Measurements from ENCODE around the gene LRMDA.
A peak's percentile ranks its signal among the peaks of the same experiment; 100 is the strongest.

The LRMDA gene

GRCh38 chr10:76291175-76291574 lies 859.8 kb downstream of the LRMDA start:
- Mint-ChIP-seq H3K4me1 (ENCODE audit: low read depth) (no peaks in the 10 kb centered on the region), H3K27me3 (no peaks in the 10 kb centered on the region), H3K4me3 (no peak overlapping the region), H3K9me3 (no peaks in the 10 kb centered on the region), H3K27ac (no peak overlapping the region), H3K36me3 (ENCODE audit: low read depth) (no peaks in the 10 kb centered on the region)
- intact Hi-C loops (cut with micrococcal nuclease): no loop called here

GRCh38 chr10:76291885-76292284 lies 860.5 kb downstream of the LRMDA start:
- H3K4me3 Mint-ChIP-seq: no peak overlapping the region
- no peaks in the 10 kb centered on the region for H3K9me3 Mint-ChIP-seq
- intact Hi-C loops (cut with micrococcal nuclease): no loop called here
- no peaks in the 10 kb centered on the region for H3K36me3 Mint-ChIP-seq (ENCODE audit: low read depth)
- no peaks in the 10 kb centered on the region for H3K27me3 Mint-ChIP-seq
- no peaks in the 10 kb centered on the region for H3K4me1 Mint-ChIP-seq (ENCODE audit: low read depth)
- no peak overlapping the region for H3K27ac Mint-ChIP-seq

- Mint-ChIP-seq H3K27ac (no peak overlapping the region), H3K4me3 (no peak overlapping the region), H3K27me3 (no peaks in the 10 kb centered on the region), H3K4me1 (ENCODE audit: low read depth) (no peaks in the 10 kb centered on the region), H3K9me3 (no peaks in the 10 kb centered on the region), H3K36me3 (ENCODE audit: low read depth) (no peaks in the 10 kb centered on the region)
- intact Hi-C loops (cut with micrococcal nuclease): no loop called here
Observed at GRCh38 chr10:76296957-76297356, 865.5 kb downstream of the LRMDA start.

- Mint-ChIP-seq H3K9me3 (no peaks in the 10 kb centered on the region), H3K36me3 (ENCODE audit: low read depth) (no peaks in the 10 kb centered on the region), H3K4me3 (no peak overlapping the region), H3K27me3 (no peaks in the 10 kb centered on the region), H3K4me1 (ENCODE audit: low read depth) (no peaks in the 10 kb centered on the region), H3K27ac (no peak overlapping the region)
- intact Hi-C loops (cut with micrococcal nuclease): no loop called here
Observed at GRCh38 chr10:76297358-76297757, 865.9 kb downstream of the LRMDA start.

- intact Hi-C loops (cut with micrococcal nuclease): no loop called here
- no peaks in the 10 kb centered on the region for H3K36me3 Mint-ChIP-seq (ENCODE audit: low read depth)
- H3K9me3 Mint-ChIP-seq: no peaks in the 10 kb centered on the region
- H3K4me3 Mint-ChIP-seq: no peak overlapping the region
- peaks cover 1% of the 10 kb centered on the region for H3K4me1 Mint-ChIP-seq (ENCODE audit: low read depth)
- H3K27me3 Mint-ChIP-seq: no peaks in the 10 kb centered on the region
- H3K27ac Mint-ChIP-seq: no peak overlapping the region
Observed at GRCh38 chr10:76297780-76298281, 866.4 kb downstream of the LRMDA start.

- Mint-ChIP-seq H3K4me3 (no peak overlapping the region), H3K27me3 (no peaks in the 10 kb centered on the region), H3K36me3 (ENCODE audit: low read depth) (no peaks in the 10 kb centered on the region), H3K27ac (no peak overlapping the region), H3K4me1 (ENCODE audit: low read depth) (peaks cover 6% of the 10 kb centered on the region), H3K9me3 (no peaks in the 10 kb centered on the region)
- intact Hi-C loops (cut with micrococcal nuclease): no loop called here
Observed at GRCh38 chr10:76298329-76298728, 866.9 kb downstream of the LRMDA start.

GRCh38 chr10:76299501-76299900 lies 868.1 kb downstream of the LRMDA start:
- Mint-ChIP-seq H3K36me3 (ENCODE audit: low read depth) (no peaks in the 10 kb centered on the region), H3K4me1 (ENCODE audit: low read depth) (peaks cover 18% of the 10 kb centered on the region), H3K27ac (no peak overlapping the region), H3K9me3 (no peaks in the 10 kb centered on the region), H3K4me3 (no peak overlapping the region), H3K27me3 (no peaks in the 10 kb centered on the region)
- intact Hi-C loops (cut with micrococcal nuclease): no loop called here

GRCh38 chr10:76301211-76301610 lies 869.8 kb downstream of the LRMDA start:
- Mint-ChIP-seq H3K36me3 (ENCODE audit: low read depth) (no peaks in the 10 kb centered on the region), H3K27me3 (no peaks in the 10 kb centered on the region), H3K4me3 (no peak overlapping the region), H3K27ac (no peak overlapping the region), H3K9me3 (no peaks in the 10 kb centered on the region), H3K4me1 (ENCODE audit: low read depth) (peaks cover 27% of the 10 kb centered on the region)
- intact Hi-C loops (cut with micrococcal nuclease): no loop called here

GRCh38 chr10:76301950-76302349 lies 870.5 kb downstream of the LRMDA start:
- Mint-ChIP-seq H3K27me3 (no peaks in the 10 kb centered on the region), H3K4me1 (ENCODE audit: low read depth) (peaks cover 34% of the 10 kb centered on the region), H3K4me3 (no peak overlapping the region), H3K27ac (no peak overlapping the region), H3K9me3 (no peaks in the 10 kb centered on the region), H3K36me3 (ENCODE audit: low read depth) (no peaks in the 10 kb centered on the region)
- intact Hi-C loops (cut with micrococcal nuclease): no loop called here

GRCh38 chr10:76302481-76302880 lies 871.1 kb downstream of the LRMDA start:
- peaks cover 40% of the 10 kb centered on the region for H3K4me1 Mint-ChIP-seq (ENCODE audit: low read depth)
- no peaks in the 10 kb centered on the region for H3K36me3 Mint-ChIP-seq (ENCODE audit: low read depth)
- intact Hi-C loops (cut with micrococcal nuclease): no loop called here
- no peak overlapping the region for H3K4me3 Mint-ChIP-seq
- no peak overlapping the region for H3K27ac Mint-ChIP-seq
- H3K27me3 Mint-ChIP-seq: no peaks in the 10 kb centered on the region
- H3K9me3 Mint-ChIP-seq: no peaks in the 10 kb centered on the region

GRCh38 chr10:76302961-76303630 lies 871.7 kb downstream of the LRMDA start:
- Mint-ChIP-seq H3K4me1 (ENCODE audit: low read depth) (peaks cover 46% of the 10 kb centered on the region), H3K4me3 (no peak overlapping the region)
- intact Hi-C loops (cut with micrococcal nuclease): no loop called here

GRCh38 chr10:76303682-76304316 lies 872.4 kb downstream of the LRMDA start:
- no peaks in the 10 kb centered on the region for H3K27me3 Mint-ChIP-seq
- no peak overlapping the region for H3K4me3 Mint-ChIP-seq
- intact Hi-C loops (cut with micrococcal nuclease): no loop called here
- no peaks in the 10 kb centered on the region for H3K9me3 Mint-ChIP-seq
- H3K27ac Mint-ChIP-seq: no peak overlapping the region
- peaks cover 5% of the 10 kb centered on the region for H3K36me3 Mint-ChIP-seq (ENCODE audit: low read depth)
- H3K4me1 Mint-ChIP-seq (ENCODE audit: low read depth): peaks cover 53% of the 10 kb centered on the region

More at GRCh38 chr10:76302961-76303630, 871.7 kb downstream of the LRMDA start:
- Mint-ChIP-seq H3K27ac (no peak overlapping the region), H3K36me3 (ENCODE audit: low read depth) (peaks cover 3% of the 10 kb centered on the region), H3K27me3 (no peaks in the 10 kb centered on the region), H3K9me3 (no peaks in the 10 kb centered on the region)

- no peak overlapping the region for H3K4me3 Mint-ChIP-seq
- no peaks in the 10 kb centered on the region for H3K27me3 Mint-ChIP-seq
- H3K9me3 Mint-ChIP-seq: no peaks in the 10 kb centered on the region
- H3K27ac Mint-ChIP-seq: no peak overlapping the region
- H3K36me3 Mint-ChIP-seq (ENCODE audit: low read depth): peaks cover 5% of the 10 kb centered on the region
- intact Hi-C loops (cut with micrococcal nuclease): loop anchor here (5.0 kb wide), 1 partner anchor 904 kb away; the partner anchor contains the start of gene ZNF503
- H3K4me1 Mint-ChIP-seq (ENCODE audit: low read depth): peaks cover 60% of the 10 kb centered on the region
Observed at GRCh38 chr10:76305930-76306615, 874.6 kb downstream of the LRMDA start.

- H3K27me3 Mint-ChIP-seq: no peaks in the 10 kb centered on the region
- H3K4me1 Mint-ChIP-seq (ENCODE audit: low read depth): peaks cover 63% of the 10 kb centered on the region
- intact Hi-C loops (cut with micrococcal nuclease): loop anchor here (5.0 kb wide), 1 partner anchor 905 kb away; the partner anchor contains the start of gene ZNF503
- H3K27ac Mint-ChIP-seq: peak overlapping the region; percentile 22
- peaks cover 5% of the 10 kb centered on the region for H3K36me3 Mint-ChIP-seq (ENCODE audit: low read depth)
- no peak overlapping the region for H3K4me3 Mint-ChIP-seq
- H3K9me3 Mint-ChIP-seq: no peaks in the 10 kb centered on the region
Observed at GRCh38 chr10:76306856-76307255, 875.4 kb downstream of the LRMDA start.

Data from dendritic cell treated with granulocyte-macrophage colony-stimulating factor and Interleukin-4, amounts not matched to agents 40 ng/mL and 50 ng/mL, for 4 days (primary cell).